H9 (cell line): ENCODE results near the gene NACC1. TPM values are rescaled to one million over a fixed set of nuclear protein-coding genes. Genes with fewer than 3 reads are reported as not detected.

Experiments used
- DNase-seq: peaks from one replicate; pipeline ENCODE4 v3.0.0-alpha.2; 2017
- H2AFZ ChIP-seq: one replicate; pipeline ENCODE4 v1.6.1; 2013; ENCODE audit warnings: mild to moderate bottlenecking, low read length, control low read depth, moderate library complexity
- H2AK5ac ChIP-seq: 2 replicates; pipeline ENCODE4 v1.6.1; 2013; ENCODE audit warnings: low read length, control low read depth, mixed read lengths; ENCODE audit not compliant: insufficient read length
- H2BK120ac ChIP-seq: one replicate; pipeline ENCODE4 v1.6.1; 2013; ENCODE audit warnings: low read depth, mild to moderate bottlenecking, low read length, control low read depth, inconsistent platforms; ENCODE audit not compliant: poor library complexity, severe bottlenecking
- H2BK12ac ChIP-seq: 2 replicates; pipeline ENCODE4 v1.6.1; 2013; ENCODE audit warnings: low read length, control low read depth, mixed read lengths, low read depth; ENCODE audit not compliant: insufficient read length
- H2BK15ac ChIP-seq: 2 replicates; pipeline ENCODE4 v1.6.1; 2013; ENCODE audit warnings: low read depth, low read length, control low read depth
- H2BK20ac ChIP-seq: one replicate; pipeline ENCODE4 v1.6.1; 2013; ENCODE audit warnings: low read depth, mild to moderate bottlenecking, low read length, control low read depth, inconsistent platforms; ENCODE audit not compliant: poor library complexity, severe bottlenecking
- H2BK5ac ChIP-seq: 2 replicates; pipeline ENCODE4 v1.6.1; 2013; ENCODE audit warnings: low read length, control low read depth, mixed read lengths; ENCODE audit not compliant: insufficient read length
- H3K14ac ChIP-seq: 2 replicates; pipeline ENCODE4 v1.6.1; 2013; ENCODE audit warnings: low read length, control low read depth; ENCODE audit not compliant: insufficient read depth
- H3K18ac ChIP-seq: 2 replicates; pipeline ENCODE4 v1.6.1; 2013; ENCODE audit warnings: low read depth, mild to moderate bottlenecking, mixed read lengths, low read length, control low read depth; ENCODE audit not compliant: insufficient read length
- H3K23ac ChIP-seq: 2 replicates; pipeline ENCODE4 v1.6.1; 2013; ENCODE audit warnings: low read length, control low read depth, mixed read lengths, low read depth; ENCODE audit not compliant: insufficient read length
- H3K23me2 ChIP-seq: 2 replicates; pipeline ENCODE4 v1.6.1; 2013; ENCODE audit warnings: low read depth, mild to moderate bottlenecking, mixed read lengths, low read length, control low read depth; ENCODE audit not compliant: insufficient read length, poor library complexity, severe bottlenecking
- H3K27ac ChIP-seq: 2 replicates; pipeline ENCODE4 v1.5.1; 2013; ENCODE audit warnings: low read length, control low read depth, mixed read lengths, low read depth; ENCODE audit not compliant: insufficient read length
- H3K27me3 ChIP-seq: 2 replicates; pipeline ENCODE4 v1.6.1; 2013; ENCODE audit warnings: low read length, control low read depth, inconsistent platforms; ENCODE audit not compliant: insufficient read depth
- H3K4ac ChIP-seq: 2 replicates; pipeline ENCODE4 v1.6.1; 2013; ENCODE audit warnings: low read depth, mild to moderate bottlenecking, control low read depth, inconsistent platforms, low read length, moderate library complexity
- H3K4me1 ChIP-seq: 2 replicates; pipeline ENCODE4 v1.6.1; 2013; ENCODE audit warnings: low read length, control low read depth, inconsistent platforms; ENCODE audit not compliant: insufficient read depth
- H3K4me2 ChIP-seq: 2 replicates; pipeline ENCODE4 v1.6.1; 2013; ENCODE audit warnings: low read length, control low read depth, mixed read lengths; ENCODE audit not compliant: insufficient read length, insufficient read depth
- H3K56ac ChIP-seq: 2 replicates; pipeline ENCODE4 v1.6.1; 2013; ENCODE audit warnings: low read depth, mild to moderate bottlenecking, mixed read lengths, low read length, control low read depth; ENCODE audit not compliant: insufficient read length
- H3K79me1 ChIP-seq: 2 replicates; pipeline ENCODE4 v1.6.1; 2013; ENCODE audit warnings: low read depth, mild to moderate bottlenecking, moderate library complexity, low read length, control low read depth, inconsistent platforms; ENCODE audit not compliant: insufficient read depth, poor library complexity, severe bottlenecking
- H3K79me2 ChIP-seq: 2 replicates; pipeline ENCODE4 v1.6.1; 2013; ENCODE audit warnings: low read length, control low read depth, inconsistent platforms; ENCODE audit not compliant: insufficient read depth
- H3K9ac ChIP-seq: 2 replicates; pipeline ENCODE4 v1.6.1; 2013; ENCODE audit warnings: low read length, control low read depth, mixed read lengths; ENCODE audit not compliant: insufficient read length; ENCODE audit errors: extremely low read depth
- H3K9me3 ChIP-seq: one replicate; pipeline ENCODE4 v1.6.1; 2013; ENCODE audit warnings: low read depth, low read length, inconsistent platforms; ENCODE audit not compliant: control insufficient read depth
- H3T11ph ChIP-seq: one replicate; pipeline ENCODE4 v1.6.1; 2013; ENCODE audit warnings: mild to moderate bottlenecking, low read length, control low read depth, inconsistent platforms
- H4K20me1 ChIP-seq: one replicate; pipeline ENCODE4 v1.6.1; 2013; ENCODE audit not compliant: control insufficient read depth, insufficient read length, insufficient read depth
- H4K5ac ChIP-seq: 2 replicates; pipeline ENCODE4 v1.6.1; 2013; ENCODE audit warnings: low read depth, mild to moderate bottlenecking, mixed read lengths, low read length, control low read depth; ENCODE audit not compliant: insufficient read length
- H4K8ac ChIP-seq: replicated peaks from 2 replicates; pipeline ENCODE4 v1.6.1; 2013; ENCODE audit warnings: low read length, control low read depth, mixed read lengths, low read depth; ENCODE audit not compliant: insufficient read length
- H4K91ac ChIP-seq: 2 replicates; pipeline ENCODE4 v1.6.1; 2013; ENCODE audit warnings: low read depth, mild to moderate bottlenecking, moderate library complexity, mixed read lengths, low read length, control low read depth; ENCODE audit not compliant: insufficient read length
- H3K27ac Mint-ChIP-seq, 3 experiments: 2 replicates in 2 of 3; 3 replicates in 1 of 3; pipeline ENCODE4 v1.8.0; 2020 to 2021; ENCODE audit warnings: mixed read lengths in 3 of 3, mild to moderate bottlenecking in 1 of 3, moderate library complexity in 1 of 3
- H3K27me3 Mint-ChIP-seq: 2 replicates; pipeline ENCODE4 v1.8.0; 2021; ENCODE audit warnings: low read depth, mild to moderate bottlenecking, moderate library complexity, mixed read lengths
- H3K36me3 Mint-ChIP-seq, 3 experiments: 2 replicates in 2 of 3; 3 replicates in 1 of 3; pipeline ENCODE4 v1.8.0; 2020 to 2021; ENCODE audit warnings: low read depth in 3 of 3, mixed read lengths in 3 of 3; ENCODE audit not compliant: insufficient read depth in 1 of 3
- H3K4me1 Mint-ChIP-seq, 2 experiments: 2 replicates each; pipeline ENCODE4 v1.8.0; 2020; ENCODE audit warnings: mixed read lengths in 2 of 2
- H3K4me3 Mint-ChIP-seq, 2 experiments: 2 replicates in 1 of 2; 3 replicates in 1 of 2; pipeline ENCODE4 v1.8.0; 2020 to 2021; ENCODE audit warnings: mild to moderate bottlenecking in 2 of 2, mixed read lengths in 2 of 2, moderate library complexity in 1 of 2
- H3K9me3 Mint-ChIP-seq, 2 experiments: 2 replicates in 1 of 2; 3 replicates in 1 of 2; pipeline ENCODE4 v1.8.0; 2020; ENCODE audit warnings: mild to moderate bottlenecking in 2 of 2, mixed read lengths in 2 of 2, moderate library complexity in 1 of 2
- CTCF ChIP-seq: fragments of 200-600 bp; sonication (generic); conservative IDR thresholded peaks from 3 replicates; pipeline ENCODE4 v1.8.0; 2021; ENCODE audit warnings: antibody characterized with exemption, mild to moderate bottlenecking
- WGBS: extraction: QIAGEN DNeasy Blood & Tissue Kit; methylation state at CpG from one replicate; pipeline ENCODE4 v1.1.7; 2013; ENCODE audit warnings: missing lambda C conversion rate, low lambda C conversion rate, mixed read lengths; ENCODE audit not compliant: insufficient read length; ENCODE audit errors: extremely low coverage; 5-methylcytosine and 5-hydroxymethylcytosine counted together
- total RNA-seq: library from RNA; stranded (reverse); gene quantifications from 2 replicates; pipeline ENCODE4 v1.2.1, GENCODE V29; 2021

NACC1 gene
- total RNA-seq, 1 experiment from 2014 or later: 198 TPM

- peak overlapping the region; percentile 12; the same call in 1 of the 2 replicates for H3K4ac ChIP-seq
- no peaks in the 10 kb centered on the region for H4K20me1 ChIP-seq
- WGBS: no CpG with 5 or more reads among the region's 58 CpGs
- H2BK20ac ChIP-seq: no peak overlapping the region
- no peak for TF ChIP-seq CTCF
- peaks cover 36 to 44% of the 10 kb centered on the region in 2 experiments for H3K4me1 Mint-ChIP-seq
- peak overlapping the region; percentile 73; the same call in 1 of the 2 replicates for H3K14ac ChIP-seq
- no peak overlapping the region for H3K56ac ChIP-seq
- H3K9me3 ChIP-seq: no peaks in the 10 kb centered on the region
- no peak overlapping the region for H3K23ac ChIP-seq
- peak; percentile 98 for DNase-seq
- no peak overlapping the region for H2AFZ ChIP-seq
- no peaks in the 10 kb centered on the region for H3K27me3 ChIP-seq
- peak overlapping the region; percentile 82 for H3K4me2 ChIP-seq
- no peaks in the 10 kb centered on the region for H3K79me2 ChIP-seq
- no peak overlapping the region for H3T11ph ChIP-seq
- H3K9me3 Mint-ChIP-seq: no peaks in the 10 kb centered on the region
- peak overlapping the region; percentile 29 for H4K91ac ChIP-seq
- peak overlapping the region; percentile 84 for H3K27ac ChIP-seq
- H3K23me2 ChIP-seq: peaks cover 15% of the 10 kb centered on the region
- no peak overlapping the region for H2BK15ac ChIP-seq
- peak overlapping the region; percentile 8 for H2BK120ac ChIP-seq
- H3K4me1 ChIP-seq: peaks cover 7% of the 10 kb centered on the region; the same call in 1 of the 2 replicates
- H2AK5ac ChIP-seq: no peak overlapping the region
- peak overlapping the region; percentile 100 for H3K27ac Mint-ChIP-seq
- no peaks in the 10 kb centered on the region for H3K36me3 Mint-ChIP-seq
- H3K4me3 Mint-ChIP-seq: peak overlapping the region; percentile 64 to 81
- no peak overlapping the region for H4K5ac ChIP-seq
- H2BK12ac ChIP-seq: peak overlapping the region; percentile 51
- no peaks in the 10 kb centered on the region for H3K79me1 ChIP-seq
- no peaks in the 10 kb centered on the region for H3K27me3 Mint-ChIP-seq
- peak overlapping the region; percentile 65 for H3K18ac ChIP-seq
- no peak overlapping the region for H2BK5ac ChIP-seq
- H4K8ac ChIP-seq: no peak overlapping the region
- peak overlapping the region; percentile 69 for H3K9ac ChIP-seq
These were observed 44.9 kb downstream of the NACC1 start for GRCh38 chr19:13162724-13163608.
